ENCODE results near the gene RASGEF1B. TPM values are rescaled to one million over a fixed set of nuclear protein-coding genes. Genes with fewer than 3 reads are reported as not detected.

The RASGEF1B gene
- total RNA-seq, 1 experiment from 2014 or later, result 1.4 TPM

GRCh38 chr4:81494031-81494431 is 22.3 kb upstream of the RASGEF1B start:
- Histone ChIP-seq H3K27ac (ENCODE audit: low read length) (no peak overlapping the region), H3K4me2 (ENCODE audit: low read length) (no peak overlapping the region), H3K9me2 (replicated peaks; ENCODE audit: low read length) (no peaks in the 10 kb centered on the region), H3K4me1 (ENCODE audit: insufficient read depth, low read length) (peaks cover 14% of the 10 kb centered on the region; the same call in 1 of the 2 replicates), H2AFZ (ENCODE audit: low read length) (no peak overlapping the region), H3K36me3 (ENCODE audit: low read depth, low read length) (no peaks in the 10 kb centered on the region), H3F3A (ENCODE audit: low read length, unreplicated experiment) (no peaks in the 10 kb centered on the region), H3K4me3 (ENCODE audit: low read length) (no peak overlapping the region), H3K9me3 (ENCODE audit: low read length) (no peaks in the 10 kb centered on the region), H3K9ac (ENCODE audit: low read length) (no peak overlapping the region), H3K27me3 (ENCODE audit: low read length) (no peaks in the 10 kb centered on the region), H4K20me1 (ENCODE audit: low read length) (no peaks in the 10 kb centered on the region), H3K79me2 (ENCODE audit: low read length) (no peaks in the 10 kb centered on the region)
- intact Hi-C loops (cut with micrococcal nuclease), result no loop called here
- DNase-seq (no peak), ATAC-seq (no peak)
- TF ChIP-seq EZH2phosphoT487 (IDR thresholded peaks at IDR 0.05; ENCODE audit: borderline replicate concordance, low read length) (no peak), CTCF (conservative IDR thresholded peaks at IDR 0.05; ENCODE audit: low read depth, low read length) (no peak), EZH2 (IDR thresholded peaks at IDR 0.05; ENCODE audit: low read length, unreplicated experiment) (no peak)
- ChIA-PET POLR2A (ENCODE audit: unreplicated experiment) (no interaction called here), CTCF (no interaction called here)
- BruUV-seq (replicated peaks), result no TSS peak

GRCh38 chr4:81492606-81493230 is 21.0 kb upstream of the RASGEF1B start:
- no peaks in the 10 kb centered on the region for H3K9me3 ChIP-seq (ENCODE audit: low read length)
- ATAC-seq, result no peak
- H3K27ac ChIP-seq (ENCODE audit: low read length), result peak overlapping the region; percentile 56
- no peak overlapping the region for H2AFZ ChIP-seq (ENCODE audit: low read length)
- ChIA-PET POLR2A (ENCODE audit: unreplicated experiment) (no interaction called here), CTCF (no interaction called here)
- peaks cover 14% of the 10 kb centered on the region; the same call in 1 of the 2 replicates for H3K4me1 ChIP-seq (ENCODE audit: insufficient read depth, low read length)
- H3K4me3 ChIP-seq (ENCODE audit: low read length), result no peak overlapping the region
- H3K36me3 ChIP-seq (ENCODE audit: low read depth, low read length), result no peaks in the 10 kb centered on the region
- TF ChIP-seq EZH2 (IDR thresholded peaks at IDR 0.05; ENCODE audit: low read length, unreplicated experiment) (no peak), CTCF (conservative IDR thresholded peaks at IDR 0.05; ENCODE audit: low read depth, low read length) (no peak), EZH2phosphoT487 (IDR thresholded peaks at IDR 0.05; ENCODE audit: borderline replicate concordance, low read length) (no peak)
- H3K4me2 ChIP-seq (ENCODE audit: low read length), result peak overlapping the region; percentile 28
- intact Hi-C loops (cut with micrococcal nuclease), result no loop called here
- no peaks in the 10 kb centered on the region for H3F3A ChIP-seq (ENCODE audit: low read length, unreplicated experiment)
- H3K27me3 ChIP-seq (ENCODE audit: low read length), result no peaks in the 10 kb centered on the region
- H4K20me1 ChIP-seq (ENCODE audit: low read length), result no peaks in the 10 kb centered on the region
- H3K9me2 ChIP-seq (replicated peaks; ENCODE audit: low read length), result no peaks in the 10 kb centered on the region
- DNase-seq, result peak; percentile 53
- H3K9ac ChIP-seq (ENCODE audit: low read length), result no peak overlapping the region
- H3K79me2 ChIP-seq (ENCODE audit: low read length), result no peaks in the 10 kb centered on the region
- BruUV-seq (replicated peaks), result no TSS peak

GRCh38 chr4:81491943-81492342 is 20.2 kb upstream of the RASGEF1B start:
- Histone ChIP-seq H3K79me2 (ENCODE audit: low read length) (no peaks in the 10 kb centered on the region), H3K9me2 (replicated peaks; ENCODE audit: low read length) (no peaks in the 10 kb centered on the region), H3K27ac (ENCODE audit: low read length) (peak overlapping the region; percentile 56), H3K9ac (ENCODE audit: low read length) (no peak overlapping the region), H3K4me1 (ENCODE audit: insufficient read depth, low read length) (peaks cover 14% of the 10 kb centered on the region; the same call in 1 of the 2 replicates), H3K4me3 (ENCODE audit: low read length) (no peak overlapping the region), H4K20me1 (ENCODE audit: low read length) (no peaks in the 10 kb centered on the region), H3K4me2 (ENCODE audit: low read length) (0 out of 2 replicates have a peak overlapping the region, but pooled peaks have one; percentile 28), H3K27me3 (ENCODE audit: low read length) (no peaks in the 10 kb centered on the region), H3K9me3 (ENCODE audit: low read length) (no peaks in the 10 kb centered on the region), H2AFZ (ENCODE audit: low read length) (no peak overlapping the region), H3K36me3 (ENCODE audit: low read depth, low read length) (no peaks in the 10 kb centered on the region), H3F3A (ENCODE audit: low read length, unreplicated experiment) (no peaks in the 10 kb centered on the region)
- no TSS peak for BruUV-seq (replicated peaks)
- intact Hi-C loops (cut with micrococcal nuclease), result no loop called here
- TF ChIP-seq CTCF (conservative IDR thresholded peaks at IDR 0.05; ENCODE audit: low read depth, low read length) (no peak), EZH2 (IDR thresholded peaks at IDR 0.05; ENCODE audit: low read length, unreplicated experiment) (no peak), EZH2phosphoT487 (IDR thresholded peaks at IDR 0.05; ENCODE audit: borderline replicate concordance, low read length) (no peak)
- DNase-seq (peak; percentile 10), ATAC-seq (no peak)
- CTCF ChIA-PET, result no interaction called here
- POLR2A ChIA-PET (ENCODE audit: unreplicated experiment), result no interaction called here

All from PC-3 (cell line).